ENCODE results near the gene CASP2. TPM values are rescaled to one million over a fixed set of nuclear protein-coding genes. Genes with fewer than 3 reads are reported as not detected.

CASP2 gene
- total RNA-seq, 1 experiment from 2014 or later: 23.4 TPM

DNA sequence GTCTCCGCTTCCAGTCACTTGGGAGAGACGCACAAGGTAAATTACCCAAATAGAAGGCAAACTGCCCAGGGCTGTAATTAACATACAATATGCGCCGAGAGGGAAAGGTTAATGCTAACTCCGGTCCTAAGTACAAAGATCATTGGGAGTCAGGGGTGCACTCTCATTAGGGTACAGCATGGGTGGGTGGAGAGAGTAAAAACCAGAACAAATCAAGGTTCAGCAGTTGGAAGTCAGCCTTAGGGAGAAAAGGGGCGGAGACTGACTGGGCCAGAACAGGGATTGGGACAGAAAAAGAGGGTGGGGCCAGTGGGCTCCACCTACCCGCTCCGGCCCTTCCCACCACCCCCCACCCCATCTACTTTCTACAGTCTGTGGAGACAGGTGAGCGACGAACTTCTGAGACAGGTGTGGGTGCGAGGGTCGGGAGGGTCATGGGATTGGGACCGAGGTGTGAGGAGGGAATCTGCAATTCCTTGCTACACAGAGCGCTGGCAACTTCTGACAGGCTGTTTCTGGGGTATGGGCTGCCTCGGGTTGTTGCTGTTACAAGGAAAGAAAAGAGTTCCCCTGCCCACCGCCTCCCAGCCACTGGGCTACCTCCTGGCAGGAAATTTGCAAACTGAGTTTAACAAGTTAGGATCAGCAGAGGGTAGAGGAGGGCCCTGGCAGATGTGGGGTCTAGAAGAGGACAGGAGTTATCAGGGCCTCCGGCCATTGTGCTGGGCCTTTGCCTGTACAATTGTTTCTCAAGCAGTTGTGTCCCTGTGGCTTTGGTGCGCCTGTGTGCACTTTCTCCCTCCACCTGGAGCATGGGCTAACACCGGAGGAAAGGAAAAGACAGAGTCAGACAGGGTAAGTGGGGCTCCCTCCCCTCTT is 3.3 kb upstream of the CASP2 start, which contains the start of gene TMEM139:
TMEM139 (plus strand) TSS at position 368 of the 879 bp plus-strand sequence. CDS start 1,000 bp downstream, outside the sequence.
- Histone ChIP-seq H3K36me3 (ENCODE audit: insufficient read depth, low read length) (no peaks in the 10 kb centered on the region), H3K9ac (ENCODE audit: low read length) (no peak within 1 kb of the TSS), H3K27ac (ENCODE audit: low read length) (no peak within 1 kb of the TSS), H3K9me3 (ENCODE audit: low read length) (no peaks in the 10 kb centered on the region), H3K4me1 (ENCODE audit: low read length) (peaks cover 20% of the 10 kb centered on the region), H2AFZ (ENCODE audit: low read length) (no peak within 1 kb of the TSS), H3K4me3 (ENCODE audit: low read length) (no peak within 1 kb of the TSS), H3K9me2 (replicated peaks; ENCODE audit: insufficient read depth, low read length) (no peaks in the 10 kb centered on the region), H3K79me2 (ENCODE audit: low read length) (peaks cover 16% of the 10 kb centered on the region), H3K4me2 (ENCODE audit: low read depth, low read length, poor library complexity, severe bottlenecking) (peak within 1 kb of the TSS; percentile 3), H3K27me3 (ENCODE audit: low read length) (no peaks in the 10 kb centered on the region), H4K20me1 (ENCODE audit: insufficient read depth, low read depth, low read length) (0 out of 2 replicates have a peak, but pooled peaks cover 6% of the 10 kb centered on the region)
- no peak for DNase-seq

GRCh38 chr7:143285470-143285778 is 2.7 kb upstream of the CASP2 start:
- H3K4me1 ChIP-seq (ENCODE audit: low read length): peaks cover 24% of the 10 kb centered on the region
- peaks cover 21% of the 10 kb centered on the region for H3K79me2 ChIP-seq (ENCODE audit: low read length)
- H3K27me3 ChIP-seq (ENCODE audit: low read length): no peaks in the 10 kb centered on the region
- DNase-seq: no peak
- H3K9me2 ChIP-seq (replicated peaks; ENCODE audit: insufficient read depth, low read length): no peaks in the 10 kb centered on the region
- H3K9me3 ChIP-seq (ENCODE audit: low read length): no peaks in the 10 kb centered on the region
- H3K4me3 ChIP-seq (ENCODE audit: low read length): no peak overlapping the region
- peaks cover 3% of the 10 kb centered on the region; the same call in 1 of the 2 replicates for H3K36me3 ChIP-seq (ENCODE audit: insufficient read depth, low read length)
- H3K27ac ChIP-seq (ENCODE audit: low read length): no peak overlapping the region
- no peak overlapping the region for H3K4me2 ChIP-seq (ENCODE audit: low read depth, low read length, poor library complexity, severe bottlenecking)
- no peak overlapping the region for H3K9ac ChIP-seq (ENCODE audit: low read length)
- H4K20me1 ChIP-seq (ENCODE audit: insufficient read depth, low read depth, low read length): 0 out of 2 replicates have a peak, but pooled peaks cover 6% of the 10 kb centered on the region
- H2AFZ ChIP-seq (ENCODE audit: low read length): no peak overlapping the region

DNA sequence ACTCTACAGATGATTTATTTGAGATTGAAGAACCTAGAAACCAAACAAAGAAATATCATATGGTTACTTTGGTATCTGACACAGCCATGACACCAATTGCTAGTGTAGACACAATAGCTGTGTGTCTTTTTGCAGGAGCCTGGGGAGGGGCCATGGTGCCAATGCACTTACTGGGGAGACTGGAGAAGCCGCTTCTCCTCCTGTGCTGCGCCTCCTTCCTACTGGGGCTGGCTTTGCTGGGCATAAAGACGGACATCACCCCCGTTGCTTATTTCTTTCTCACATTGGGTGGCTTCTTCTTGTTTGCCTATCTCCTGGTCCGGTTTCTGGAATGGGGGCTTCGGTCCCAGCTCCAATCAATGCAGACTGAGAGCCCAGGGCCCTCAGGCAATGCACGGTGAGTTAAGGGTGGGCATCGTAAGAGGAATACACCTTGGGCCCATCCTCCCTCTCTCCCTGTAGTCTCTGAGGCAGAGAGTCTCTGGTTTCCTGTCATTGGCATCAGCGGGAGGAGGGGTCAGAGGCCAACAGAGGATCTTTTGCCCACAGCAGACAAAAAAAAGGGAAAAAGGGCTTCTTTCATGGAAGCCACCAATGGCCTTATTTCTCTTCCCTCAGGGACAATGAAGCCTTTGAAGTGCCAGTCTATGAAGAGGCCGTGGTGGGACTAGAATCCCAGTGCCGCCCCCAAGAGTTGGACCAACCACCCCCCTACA is 2.2 kb upstream of the CASP2 start:
- 0 out of 2 replicates have a peak, but pooled peaks cover 6% of the 10 kb centered on the region for H4K20me1 ChIP-seq (ENCODE audit: insufficient read depth, low read depth, low read length)
- no peak overlapping the region for H3K4me2 ChIP-seq (ENCODE audit: low read depth, low read length, poor library complexity, severe bottlenecking)
- H3K9ac ChIP-seq (ENCODE audit: low read length): no peak overlapping the region
- H2AFZ ChIP-seq (ENCODE audit: low read length): no peak overlapping the region
- peaks cover 27% of the 10 kb centered on the region for H3K79me2 ChIP-seq (ENCODE audit: low read length)
- H3K36me3 ChIP-seq (ENCODE audit: insufficient read depth, low read length): peaks cover 9% of the 10 kb centered on the region; the same call in 1 of the 2 replicates
- H3K4me1 ChIP-seq (ENCODE audit: low read length): peaks cover 29% of the 10 kb centered on the region
- H3K27me3 ChIP-seq (ENCODE audit: low read length): no peaks in the 10 kb centered on the region
- no peak overlapping the region for H3K27ac ChIP-seq (ENCODE audit: low read length)
- no peak overlapping the region for H3K4me3 ChIP-seq (ENCODE audit: low read length)
- H3K9me3 ChIP-seq (ENCODE audit: low read length): no peaks in the 10 kb centered on the region
- H3K9me2 ChIP-seq (replicated peaks; ENCODE audit: insufficient read depth, low read length): no peaks in the 10 kb centered on the region
- DNase-seq: no peak

DNA sequence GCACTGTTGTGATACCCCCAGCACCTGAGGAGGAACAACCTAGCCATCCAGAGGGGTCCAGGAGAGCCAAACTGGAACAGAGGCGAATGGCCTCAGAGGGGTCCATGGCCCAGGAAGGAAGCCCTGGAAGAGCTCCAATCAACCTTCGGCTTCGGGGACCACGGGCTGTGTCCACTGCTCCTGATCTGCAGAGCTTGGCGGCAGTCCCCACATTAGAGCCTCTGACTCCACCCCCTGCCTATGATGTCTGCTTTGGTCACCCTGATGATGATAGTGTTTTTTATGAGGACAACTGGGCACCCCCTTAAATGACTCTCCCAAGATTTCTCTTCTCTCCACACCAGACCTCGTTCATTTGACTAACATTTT is 1.6 kb upstream of the CASP2 start:
- Histone ChIP-seq H2AFZ (ENCODE audit: low read length) (no peak overlapping the region), H3K9ac (ENCODE audit: low read length) (no peak overlapping the region), H3K4me2 (ENCODE audit: low read depth, low read length, poor library complexity, severe bottlenecking) (no peak overlapping the region)

DNA sequence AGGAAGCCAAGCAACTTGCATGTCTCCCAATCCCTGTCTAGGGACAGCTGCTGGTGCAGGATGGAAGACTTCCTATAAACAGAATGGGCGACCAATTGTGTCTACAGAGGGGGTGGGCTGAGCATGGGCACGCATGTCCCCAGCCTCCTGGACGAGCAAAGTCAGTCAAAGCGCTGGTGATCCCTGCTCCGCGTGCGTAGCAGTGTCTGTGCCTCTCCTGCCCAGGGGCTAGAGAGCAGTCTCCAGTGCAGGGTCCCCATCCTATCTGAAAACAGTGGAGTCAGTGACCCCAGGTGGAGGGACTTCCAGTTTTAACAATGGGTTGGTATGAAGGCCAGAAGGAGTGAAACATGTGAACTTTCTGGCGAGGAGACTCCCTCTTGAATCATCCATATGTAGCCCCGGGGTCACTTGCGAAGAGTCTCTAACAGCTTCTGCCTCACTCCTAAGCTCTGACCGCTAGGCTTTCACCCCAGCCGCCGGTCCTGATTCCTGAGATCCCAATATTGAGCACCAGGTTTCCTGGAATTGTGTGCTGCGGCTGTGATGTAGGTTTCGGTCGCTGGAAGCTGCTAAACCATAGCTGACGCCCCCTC is 714 bp upstream of the CASP2 start:
- Histone ChIP-seq H4K20me1 (ENCODE audit: insufficient read depth, low read depth, low read length) (0 out of 2 replicates have a peak, but pooled peaks cover 6% of the 10 kb centered on the region), H2AFZ (ENCODE audit: low read length) (peak overlapping the region; percentile 75), H3K27ac (ENCODE audit: low read length) (no peak overlapping the region)

More for the DNA sequence above, 1.6 kb upstream of the CASP2 start:
- Histone ChIP-seq H4K20me1 (ENCODE audit: insufficient read depth, low read depth, low read length) (0 out of 2 replicates have a peak, but pooled peaks cover 6% of the 10 kb centered on the region), H3K4me1 (ENCODE audit: low read length) (peaks cover 32% of the 10 kb centered on the region), H3K27ac (ENCODE audit: low read length) (no peak overlapping the region), H3K79me2 (ENCODE audit: low read length) (peaks cover 32% of the 10 kb centered on the region), H3K4me3 (ENCODE audit: low read length) (no peak overlapping the region), H3K27me3 (ENCODE audit: low read length) (no peaks in the 10 kb centered on the region), H3K36me3 (ENCODE audit: insufficient read depth, low read length) (peaks cover 14% of the 10 kb centered on the region), H3K9me2 (replicated peaks; ENCODE audit: insufficient read depth, low read length) (no peaks in the 10 kb centered on the region), H3K9me3 (ENCODE audit: low read length) (no peaks in the 10 kb centered on the region)
- DNase-seq: no peak

DNA sequence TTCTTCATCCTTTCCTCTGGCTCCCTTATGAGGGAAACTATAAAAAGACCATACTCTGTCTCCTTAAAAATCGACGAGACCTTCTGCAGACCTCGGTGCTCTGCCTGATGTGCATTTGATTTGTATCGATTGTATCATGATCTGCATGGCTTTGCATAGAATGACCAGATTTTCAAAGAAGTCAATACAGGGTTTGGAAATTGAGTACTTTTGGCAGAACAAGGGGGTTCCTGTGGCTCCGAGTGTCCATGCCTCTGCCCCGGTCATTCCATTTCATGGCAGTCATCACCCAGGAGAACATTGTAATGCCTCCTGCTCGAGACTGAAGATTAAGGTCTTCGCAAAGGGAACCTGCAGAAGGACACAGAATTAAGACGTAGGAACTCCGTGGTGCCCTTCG is 685 bp downstream of the CASP2 start:
- peak overlapping the region; percentile 68 for H3K27ac ChIP-seq (ENCODE audit: low read length)

More for the DNA sequence above, 714 bp upstream of the CASP2 start:
- no peak overlapping the region for H3K4me2 ChIP-seq (ENCODE audit: low read depth, low read length, poor library complexity, severe bottlenecking)
- DNase-seq: no peak
- peaks cover 32% of the 10 kb centered on the region for H3K4me1 ChIP-seq (ENCODE audit: low read length)
- no peaks in the 10 kb centered on the region for H3K9me3 ChIP-seq (ENCODE audit: low read length)
- no peak overlapping the region for H3K4me3 ChIP-seq (ENCODE audit: low read length)
- H3K9ac ChIP-seq (ENCODE audit: low read length): 0 out of 2 replicates have a peak overlapping the region, but pooled peaks have one; percentile 7
- H3K27me3 ChIP-seq (ENCODE audit: low read length): no peaks in the 10 kb centered on the region
- H3K9me2 ChIP-seq (replicated peaks; ENCODE audit: insufficient read depth, low read length): no peaks in the 10 kb centered on the region
- peaks cover 39% of the 10 kb centered on the region for H3K79me2 ChIP-seq (ENCODE audit: low read length)
- peaks cover 21% of the 10 kb centered on the region for H3K36me3 ChIP-seq (ENCODE audit: insufficient read depth, low read length)

GRCh38 chr7:143289421-143289820 is 1.3 kb downstream of the CASP2 start:
- Histone ChIP-seq H4K20me1 (ENCODE audit: insufficient read depth, low read depth, low read length) (0 out of 2 replicates have a peak, but pooled peaks cover 6% of the 10 kb centered on the region), H2AFZ (ENCODE audit: low read length) (no peak overlapping the region), H3K36me3 (ENCODE audit: insufficient read depth, low read length) (peaks cover 35% of the 10 kb centered on the region), H3K4me3 (ENCODE audit: low read length) (peak overlapping the region; percentile 92), H3K27ac (ENCODE audit: low read length) (peak overlapping the region; percentile 68; the same call in 1 of the 2 replicates), H3K9me3 (ENCODE audit: low read length) (no peaks in the 10 kb centered on the region), H3K4me2 (ENCODE audit: low read depth, low read length, poor library complexity, severe bottlenecking) (peak overlapping the region; percentile 99), H3K9me2 (replicated peaks; ENCODE audit: insufficient read depth, low read length) (no peaks in the 10 kb centered on the region), H3K9ac (ENCODE audit: low read length) (peak overlapping the region; percentile 98), H3K4me1 (ENCODE audit: low read length) (peaks cover 32% of the 10 kb centered on the region), H3K79me2 (ENCODE audit: low read length) (peaks cover 47% of the 10 kb centered on the region), H3K27me3 (ENCODE audit: low read length) (no peaks in the 10 kb centered on the region)
- DNase-seq: peak; percentile 50

More for the DNA sequence above, 685 bp downstream of the CASP2 start:
- Histone ChIP-seq H2AFZ (ENCODE audit: low read length) (peak overlapping the region; percentile 79), H3K79me2 (ENCODE audit: low read length) (peaks cover 43% of the 10 kb centered on the region), H3K36me3 (ENCODE audit: insufficient read depth, low read length) (peaks cover 31% of the 10 kb centered on the region), H3K4me3 (ENCODE audit: low read length) (peak overlapping the region; percentile 92), H3K27me3 (ENCODE audit: low read length) (no peaks in the 10 kb centered on the region), H3K9me2 (replicated peaks; ENCODE audit: insufficient read depth, low read length) (no peaks in the 10 kb centered on the region), H3K4me2 (ENCODE audit: low read depth, low read length, poor library complexity, severe bottlenecking) (peak overlapping the region; percentile 99), H3K9me3 (ENCODE audit: low read length) (no peaks in the 10 kb centered on the region), H3K9ac (ENCODE audit: low read length) (peak overlapping the region; percentile 98), H4K20me1 (ENCODE audit: insufficient read depth, low read depth, low read length) (0 out of 2 replicates have a peak, but pooled peaks cover 6% of the 10 kb centered on the region), H3K4me1 (ENCODE audit: low read length) (peaks cover 28% of the 10 kb centered on the region)
- peak; percentile 53 for DNase-seq

Measured in Karpas-422 (cell line).